ENCODE data around the gene TNIP1.

The TNIP1 gene

GRCh38 chr5:151097820-151098767, 17.3 kb upstream of the TNIP1 start:
- TF ChIP-seq, protein P1, sequence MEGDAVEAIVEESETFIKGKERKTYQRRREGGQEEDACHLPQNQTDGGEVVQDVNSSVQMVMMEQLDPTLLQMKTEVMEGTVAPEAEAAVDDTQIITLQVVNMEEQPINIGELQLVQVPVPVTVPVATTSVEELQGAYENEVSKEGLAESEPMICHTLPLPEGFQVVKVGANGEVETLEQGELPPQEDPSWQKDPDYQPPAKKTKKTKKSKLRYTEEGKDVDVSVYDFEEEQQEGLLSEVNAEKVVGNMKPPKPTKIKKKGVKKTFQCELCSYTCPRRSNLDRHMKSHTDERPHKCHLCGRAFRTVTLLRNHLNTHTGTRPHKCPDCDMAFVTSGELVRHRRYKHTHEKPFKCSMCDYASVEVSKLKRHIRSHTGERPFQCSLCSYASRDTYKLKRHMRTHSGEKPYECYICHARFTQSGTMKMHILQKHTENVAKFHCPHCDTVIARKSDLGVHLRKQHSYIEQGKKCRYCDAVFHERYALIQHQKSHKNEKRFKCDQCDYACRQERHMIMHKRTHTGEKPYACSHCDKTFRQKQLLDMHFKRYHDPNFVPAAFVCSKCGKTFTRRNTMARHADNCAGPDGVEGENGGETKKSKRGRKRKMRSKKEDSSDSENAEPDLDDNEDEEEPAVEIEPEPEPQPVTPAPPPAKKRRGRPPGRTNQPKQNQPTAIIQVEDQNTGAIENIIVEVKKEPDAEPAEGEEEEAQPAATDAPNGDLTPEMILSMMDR (IDR thresholded peaks at IDR 0.05; ENCODE audit: insufficient read depth, low read length, poor library complexity, severe bottlenecking): no peak
- DNase-seq (ENCODE audit: extremely low read depth, insufficient read length): no peak
- Histone ChIP-seq H3K36me3 (ENCODE audit: control insufficient read depth, insufficient read depth, low read length) (peaks cover 15% of the 10 kb centered on the region), H3K27me3 (replicated peaks; ENCODE audit: control insufficient read depth, insufficient read depth, low read length) (no peaks in the 10 kb centered on the region), H3K4me3 (replicated peaks; ENCODE audit: low read depth, low read length) (no peak overlapping the region)

DNA sequence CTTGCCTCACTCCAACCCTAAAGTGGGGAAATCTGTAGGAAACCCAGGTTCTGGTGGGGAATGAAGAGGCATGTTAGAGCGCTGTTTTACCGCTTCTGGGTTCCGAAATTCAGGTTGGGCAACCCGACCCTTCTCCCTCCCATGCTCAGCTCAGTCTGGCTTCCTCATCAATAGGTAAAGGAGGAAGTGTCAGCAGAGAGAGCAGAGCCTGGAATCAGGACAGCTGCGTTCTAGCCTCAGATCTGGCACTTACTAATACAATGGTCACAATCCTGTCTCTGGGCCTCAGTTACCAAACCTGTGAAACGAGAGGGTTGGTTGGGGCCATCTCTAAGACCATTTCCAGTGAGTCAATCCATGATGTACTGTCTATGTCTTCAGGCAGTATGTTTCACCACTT, 16.2 kb upstream of the TNIP1 start:
- DNase-seq (ENCODE audit: extremely low read depth, insufficient read length): no peak
- TF ChIP-seq, protein P1 (IDR thresholded peaks at IDR 0.05; ENCODE audit: insufficient read depth, low read length, poor library complexity, severe bottlenecking): no peak

GRCh38 chr5:151096001-151096373, 15.2 kb upstream of the TNIP1 start:
- Histone ChIP-seq H3K27me3 (replicated peaks; ENCODE audit: control insufficient read depth, insufficient read depth, low read length) (no peaks in the 10 kb centered on the region), H3K4me3 (replicated peaks; ENCODE audit: low read depth, low read length) (no peak overlapping the region), H3K36me3 (ENCODE audit: control insufficient read depth, insufficient read depth, low read length) (peaks cover 6% of the 10 kb centered on the region)
- DNase-seq (ENCODE audit: extremely low read depth, insufficient read length): no peak
- TF ChIP-seq, protein P1 (IDR thresholded peaks at IDR 0.05; ENCODE audit: insufficient read depth, low read length, poor library complexity, severe bottlenecking): no peak

More for the DNA sequence above, 16.2 kb upstream of the TNIP1 start:
- Histone ChIP-seq H3K36me3 (ENCODE audit: control insufficient read depth, insufficient read depth, low read length) (peaks cover 15% of the 10 kb centered on the region), H3K27me3 (replicated peaks; ENCODE audit: control insufficient read depth, insufficient read depth, low read length) (no peaks in the 10 kb centered on the region), H3K4me3 (replicated peaks; ENCODE audit: low read depth, low read length) (no peak overlapping the region)

DNA sequence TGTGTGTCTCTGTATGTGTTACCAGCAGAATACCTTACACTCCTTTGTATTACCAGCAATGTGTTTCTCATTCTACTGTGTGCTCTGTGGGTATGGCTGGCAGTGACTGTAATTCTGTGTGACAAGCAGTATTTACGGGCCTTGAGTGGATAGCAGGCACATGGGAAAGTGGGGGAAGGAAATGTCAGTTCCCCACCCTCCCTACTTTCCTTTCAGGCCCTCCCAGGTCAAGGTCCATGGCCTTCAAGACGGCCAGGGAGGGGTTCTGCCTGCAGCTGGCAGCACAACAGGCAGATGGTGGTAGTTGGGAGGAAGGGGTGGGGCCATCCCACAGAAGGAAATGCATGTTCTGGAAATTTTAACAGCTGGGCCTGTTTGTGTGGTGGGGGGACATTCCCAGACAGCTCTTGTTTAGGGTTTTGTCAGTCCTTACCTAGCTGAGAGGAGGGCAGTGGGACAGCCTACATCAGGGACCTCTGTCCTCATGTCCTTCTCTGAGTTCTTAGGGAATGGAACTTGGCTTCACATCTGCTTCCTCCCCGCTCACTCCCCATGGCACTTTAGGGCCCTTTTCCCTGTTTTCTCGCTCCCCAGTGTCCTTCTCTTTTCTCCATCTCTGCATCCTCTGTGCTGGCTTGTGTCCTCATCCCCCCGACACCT, 14.6 kb upstream of the TNIP1 start:
- Histone ChIP-seq H3K4me3 (replicated peaks; ENCODE audit: low read depth, low read length) (no peak overlapping the region), H3K27me3 (replicated peaks; ENCODE audit: control insufficient read depth, insufficient read depth, low read length) (no peaks in the 10 kb centered on the region), H3K36me3 (ENCODE audit: control insufficient read depth, insufficient read depth, low read length) (peaks cover 3% of the 10 kb centered on the region)
- TF ChIP-seq, protein P1 (IDR thresholded peaks at IDR 0.05; ENCODE audit: insufficient read depth, low read length, poor library complexity, severe bottlenecking): no peak
- DNase-seq (ENCODE audit: extremely low read depth, insufficient read length): no peak

DNA sequence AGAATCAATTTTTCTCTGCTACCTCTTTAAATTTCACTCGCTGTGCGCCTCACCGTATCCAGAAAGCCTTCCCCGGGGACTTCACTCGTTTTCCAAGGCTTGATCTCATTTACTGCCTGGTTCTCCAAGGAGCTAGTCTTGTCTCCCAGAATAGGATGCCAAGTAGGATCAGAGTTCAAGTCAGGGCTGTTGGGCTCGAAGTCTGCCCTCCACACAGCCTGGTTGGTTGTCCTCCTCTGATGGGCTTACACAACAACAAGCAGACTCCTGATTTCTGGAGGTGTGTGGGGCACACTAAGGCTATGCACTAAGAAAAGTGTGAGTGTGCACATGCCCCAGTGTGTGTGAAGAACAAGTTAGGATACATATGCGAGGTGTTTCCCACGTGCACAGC, 14.0 kb upstream of the TNIP1 start:
- Histone ChIP-seq H3K36me3 (ENCODE audit: control insufficient read depth, insufficient read depth, low read length) (no peaks in the 10 kb centered on the region), H3K4me3 (replicated peaks; ENCODE audit: low read depth, low read length) (no peak overlapping the region), H3K27me3 (replicated peaks; ENCODE audit: control insufficient read depth, insufficient read depth, low read length) (no peaks in the 10 kb centered on the region)
- TF ChIP-seq, protein P1 (IDR thresholded peaks at IDR 0.05; ENCODE audit: insufficient read depth, low read length, poor library complexity, severe bottlenecking): no peak
- no peak for DNase-seq (ENCODE audit: extremely low read depth, insufficient read length)
